ENCODE measurements around the gene HPDL.
"Not testable (repeated sequence)": the region's sequence is repeated elsewhere in the genome, so short reads cannot be mapped to it uniquely, and the experiment has no call there.

HPDL gene

DNA sequence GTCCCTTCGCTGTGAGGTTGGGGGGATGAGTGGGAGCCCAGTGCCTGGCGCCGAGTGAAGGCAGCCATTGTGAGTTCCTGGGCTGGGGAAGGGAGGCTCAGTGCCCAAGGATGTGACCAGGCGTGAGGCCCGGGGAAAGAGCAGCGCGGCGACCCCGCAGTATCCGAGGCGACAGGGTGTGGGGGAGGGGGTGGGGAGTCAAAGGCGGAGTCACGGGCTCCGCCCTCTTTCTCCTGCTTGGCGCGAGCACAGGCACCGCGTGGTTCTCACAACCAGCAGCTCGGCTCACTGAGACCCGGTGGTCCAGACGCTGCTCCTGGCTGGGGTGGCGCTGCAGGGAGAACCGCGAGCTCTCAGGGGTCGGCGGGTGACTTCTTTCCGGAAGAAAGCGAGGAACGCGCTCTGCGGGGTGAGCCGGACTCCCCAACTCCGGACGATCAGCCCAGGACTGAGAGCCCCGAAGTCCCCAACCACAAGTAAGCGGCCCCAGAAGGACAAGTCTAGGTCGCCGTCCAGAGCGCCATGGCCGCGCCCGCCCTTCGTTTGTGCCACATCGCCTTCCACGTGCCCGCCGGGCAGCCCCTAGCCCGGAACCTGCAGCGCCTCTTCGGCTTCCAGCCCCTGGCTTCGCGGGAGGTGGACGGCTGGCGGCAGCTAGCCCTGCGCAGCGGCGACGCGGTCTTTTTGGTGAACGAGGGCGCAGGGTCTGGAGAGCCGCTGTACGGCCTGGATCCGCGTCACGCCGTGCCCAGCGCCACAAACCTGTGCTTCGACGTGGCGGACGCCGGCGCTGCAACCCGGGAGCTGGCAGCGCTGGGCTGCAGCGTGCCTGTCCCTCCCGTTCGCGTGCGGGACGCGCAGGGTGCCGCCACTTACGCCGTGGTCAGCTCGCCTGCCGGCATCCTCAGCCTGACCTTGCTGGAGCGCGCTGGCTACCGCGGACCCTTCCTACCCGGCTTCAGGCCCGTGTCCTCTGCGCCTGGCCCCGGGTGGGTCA, at the start of gene HPDL:
HPDL (plus strand) TSS at position 269 of the 997 bp plus-strand sequence; CDS start at position 523, 254 bp downstream.
- peak; percentile 37 for DNase-seq (ENCODE audit: low read depth)
- H3K4me3 ChIP-seq (ENCODE audit: low read length) = peak within 1 kb of the TSS; percentile 38
- peak; percentile 10 for TF ChIP-seq CTCF (conservative IDR thresholded peaks at IDR 0.05; ENCODE audit: low read depth, low read length)

- no peak for TF ChIP-seq CTCF (conservative IDR thresholded peaks at IDR 0.05; ENCODE audit: low read depth, low read length)
- H3K4me3 ChIP-seq (ENCODE audit: low read length) = no peak overlapping the region
- no peak for DNase-seq (ENCODE audit: low read depth)
Measured at GRCh38 chr1:45282351-45282750, 44.3 kb upstream of the HPDL start.

DNA sequence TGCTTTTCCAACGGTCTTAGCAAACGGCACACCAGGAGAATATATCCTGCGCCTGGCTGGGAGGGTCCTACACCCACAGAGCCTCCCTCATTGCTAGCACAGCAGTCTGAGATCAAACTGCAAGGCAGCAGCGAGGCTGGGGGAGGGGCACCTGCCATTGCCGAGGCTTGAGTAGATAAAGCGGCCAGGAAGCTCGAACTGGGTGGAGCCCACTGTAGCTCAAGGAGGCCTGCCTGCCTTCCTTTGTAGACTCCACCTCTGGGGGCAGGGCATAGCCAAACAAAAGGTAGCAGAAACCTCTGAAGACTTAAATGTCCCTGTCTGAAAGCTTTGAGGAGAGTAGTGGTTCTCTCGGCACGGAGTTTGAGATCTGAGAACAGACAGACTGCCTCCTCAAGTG, 41.8 kb upstream of the HPDL start:
- H3K4me3 ChIP-seq (ENCODE audit: low read length); DNase-seq (ENCODE audit: low read depth): not testable (repeated sequence)

- not testable (repeated sequence) for H3K4me3 ChIP-seq (ENCODE audit: low read length); DNase-seq (ENCODE audit: low read depth)
Measured at GRCh38 chr1:45286521-45286920, 40.2 kb upstream of the HPDL start.

- not testable (repeated sequence) for H3K4me3 ChIP-seq (ENCODE audit: low read length)
Measured at GRCh38 chr1:45291002-45291401, 35.7 kb upstream of the HPDL start.

GRCh38 chr1:45291716-45292115, 35.0 kb upstream of the HPDL start:
- H3K4me3 ChIP-seq (ENCODE audit: low read length) = no peak overlapping the region
- DNase-seq (ENCODE audit: low read depth) = no peak
- no peak for TF ChIP-seq CTCF (conservative IDR thresholded peaks at IDR 0.05; ENCODE audit: low read depth, low read length)

More at GRCh38 chr1:45291002-45291401, 35.7 kb upstream of the HPDL start:
- DNase-seq (ENCODE audit: low read depth) = not testable (repeated sequence)

DNA sequence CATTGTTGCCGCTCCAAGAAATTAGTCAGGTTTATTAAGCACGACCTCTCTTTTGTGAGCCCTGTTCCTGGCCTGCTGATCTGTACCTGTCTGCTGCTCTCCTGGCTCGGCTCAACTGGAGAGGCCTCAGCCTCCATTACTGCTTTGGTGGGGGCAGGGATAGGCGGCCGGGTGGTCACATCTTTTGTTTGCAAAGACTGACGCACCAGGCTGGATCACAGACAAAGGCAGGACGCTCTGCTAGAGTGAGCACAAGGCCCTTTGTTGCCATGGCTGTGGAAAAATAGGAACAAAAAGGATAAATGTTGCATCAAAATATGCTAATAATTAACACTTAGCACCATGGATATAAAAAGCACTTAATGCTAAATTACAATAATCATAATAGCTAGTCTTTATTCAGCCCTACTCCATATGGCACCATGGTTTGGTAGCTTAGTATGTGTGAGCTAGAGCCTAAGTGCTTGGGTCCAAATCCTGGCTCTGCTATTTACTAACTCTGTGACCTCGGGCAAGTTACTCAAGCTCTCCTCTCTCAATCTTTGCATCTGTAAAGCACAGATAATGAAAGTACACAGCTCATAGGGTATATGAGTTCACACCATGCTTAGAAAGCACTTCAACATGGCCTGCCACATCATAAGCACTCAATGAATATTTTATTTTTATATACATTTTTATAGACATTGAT, 28.9 kb upstream of the HPDL start:
- DNase-seq (ENCODE audit: low read depth) = no peak
- H3K4me3 ChIP-seq (ENCODE audit: low read length) = no peak overlapping the region
- no peak for TF ChIP-seq CTCF (conservative IDR thresholded peaks at IDR 0.05; ENCODE audit: low read depth, low read length)

- no peak for TF ChIP-seq CTCF (conservative IDR thresholded peaks at IDR 0.05; ENCODE audit: low read depth, low read length)
- H3K4me3 ChIP-seq (ENCODE audit: low read length) = no peak overlapping the region
- DNase-seq (ENCODE audit: low read depth) = no peak
Measured at GRCh38 chr1:45299296-45299695, 27.4 kb upstream of the HPDL start.
